ENCODE data around the gene GBF1.

Gene GBF1

GRCh38 chr10:102384606-102385429, 139.5 kb downstream of the GBF1 start:
- Histone ChIP-seq H3K27ac (no peak overlapping the region), H3K9me3 (ENCODE audit: low read depth, low read length) (no peaks in the 10 kb centered on the region), H3K9ac (ENCODE audit: insufficient read length) (no peak overlapping the region), H3K36me3 (ENCODE audit: insufficient read depth, low read length) (no peaks in the 10 kb centered on the region; the same call in 1 of the 2 replicates), H3K4me3 (no peak overlapping the region)
- no peak for TF ChIP-seq EZH2 (IDR thresholded peaks at IDR 0.05)
- no peak for TF ChIP-seq FOXP2 (optimal IDR thresholded peaks at IDR 0.05; ENCODE audit: control extremely low read depth, extremely low read length, insufficient read depth)
- no peak for TF ChIP-seq POLR2AphosphoS5 (IDR thresholded peaks at IDR 0.05; ENCODE audit: borderline replicate concordance, low read depth, low read length)
- no peak for DNase-seq (ENCODE audit: low read depth, low spot score)

- TF ChIP-seq FOXP2 (optimal IDR thresholded peaks at IDR 0.05; ENCODE audit: control extremely low read depth, extremely low read length, insufficient read depth) (no peak), EZH2 (IDR thresholded peaks at IDR 0.05) (no peak), POLR2AphosphoS5 (IDR thresholded peaks at IDR 0.05; ENCODE audit: borderline replicate concordance, low read depth, low read length) (no peak)
- H3K4me3 ChIP-seq = no peak overlapping the region
- H3K36me3 ChIP-seq (ENCODE audit: insufficient read depth, low read length) = no peaks in the 10 kb centered on the region
- H3K9ac ChIP-seq (ENCODE audit: insufficient read length) = no peak overlapping the region
- DNase-seq (ENCODE audit: low read depth, low spot score) = no peak
- H3K27ac ChIP-seq = no peak overlapping the region
- no peaks in the 10 kb centered on the region for H3K9me3 ChIP-seq (ENCODE audit: low read depth, low read length)
Observed at GRCh38 chr10:102389894-102390293, 144.6 kb downstream of the GBF1 start.

GRCh38 chr10:102392306-102392705, 147.0 kb downstream of the GBF1 start:
- Histone ChIP-seq H3K36me3 (ENCODE audit: insufficient read depth, low read length) (no peaks in the 10 kb centered on the region), H3K4me3 (no peak overlapping the region), H3K9me3 (ENCODE audit: low read depth, low read length) (no peaks in the 10 kb centered on the region), H3K27ac (no peak overlapping the region), H3K9ac (ENCODE audit: insufficient read length) (no peak overlapping the region)
- DNase-seq (ENCODE audit: low read depth, low spot score) = no peak
- TF ChIP-seq POLR2AphosphoS5 (IDR thresholded peaks at IDR 0.05; ENCODE audit: borderline replicate concordance, low read depth, low read length) = no peak

GRCh38 chr10:102393411-102394078, 148.2 kb downstream of the GBF1 start:
- DNase-seq (ENCODE audit: low read depth, low spot score) = no peak
- no peak for TF ChIP-seq FOXP2 (optimal IDR thresholded peaks at IDR 0.05; ENCODE audit: control extremely low read depth, extremely low read length, insufficient read depth)
- no peak for TF ChIP-seq POLR2AphosphoS5 (IDR thresholded peaks at IDR 0.05; ENCODE audit: borderline replicate concordance, low read depth, low read length)
- TF ChIP-seq EZH2 (IDR thresholded peaks at IDR 0.05) = no peak
- peak overlapping the region; percentile 82 for H3K4me3 ChIP-seq
- H3K9ac ChIP-seq (ENCODE audit: insufficient read length) = peak overlapping the region; percentile 26
- H3K27ac ChIP-seq = no peak overlapping the region
- no peaks in the 10 kb centered on the region for H3K36me3 ChIP-seq (ENCODE audit: insufficient read depth, low read length)
- no peaks in the 10 kb centered on the region for H3K9me3 ChIP-seq (ENCODE audit: low read depth, low read length)

GRCh38 chr10:102394079-102394800, 148.9 kb downstream of the GBF1 start:
- no peaks in the 10 kb centered on the region for H3K9me3 ChIP-seq (ENCODE audit: low read depth, low read length)
- no peaks in the 10 kb centered on the region for H3K36me3 ChIP-seq (ENCODE audit: insufficient read depth, low read length)
- DNase-seq (ENCODE audit: low read depth, low spot score) = peak; percentile 28
- no peak overlapping the region for H3K27ac ChIP-seq
- TF ChIP-seq POLR2AphosphoS5 (IDR thresholded peaks at IDR 0.05; ENCODE audit: borderline replicate concordance, low read depth, low read length) (no peak), FOXP2 (optimal IDR thresholded peaks at IDR 0.05; ENCODE audit: control extremely low read depth, extremely low read length, insufficient read depth) (no peak), EZH2 (IDR thresholded peaks at IDR 0.05) (no peak)
- peak overlapping the region; percentile 82 for H3K4me3 ChIP-seq
- H3K9ac ChIP-seq (ENCODE audit: insufficient read length) = no peak overlapping the region

- Histone ChIP-seq H3K36me3 (ENCODE audit: insufficient read depth, low read length) (no peaks in the 10 kb centered on the region), H3K27ac (no peak overlapping the region), H3K9me3 (ENCODE audit: low read depth, low read length) (no peaks in the 10 kb centered on the region), H3K9ac (ENCODE audit: insufficient read length) (no peak overlapping the region), H3K4me3 (peak overlapping the region; percentile 82)
- no peak for DNase-seq (ENCODE audit: low read depth, low spot score)
- no peak for TF ChIP-seq POLR2AphosphoS5 (IDR thresholded peaks at IDR 0.05; ENCODE audit: borderline replicate concordance, low read depth, low read length)
- TF ChIP-seq FOXP2 (optimal IDR thresholded peaks at IDR 0.05; ENCODE audit: control extremely low read depth, extremely low read length, insufficient read depth) = no peak
- TF ChIP-seq EZH2 (IDR thresholded peaks at IDR 0.05) = no peak
Observed at GRCh38 chr10:102394801-102395399, 149.6 kb downstream of the GBF1 start.

- H3K9me3 ChIP-seq (ENCODE audit: low read depth, low read length) = no peaks in the 10 kb centered on the region
- no peak within 1 kb of the TSS for H3K9ac ChIP-seq (ENCODE audit: insufficient read length)
- no peak for TF ChIP-seq POLR2AphosphoS5 (IDR thresholded peaks at IDR 0.05; ENCODE audit: borderline replicate concordance, low read depth, low read length)
- no peak for TF ChIP-seq FOXP2 (optimal IDR thresholded peaks at IDR 0.05; ENCODE audit: control extremely low read depth, extremely low read length, insufficient read depth)
- no peak for TF ChIP-seq EZH2 (IDR thresholded peaks at IDR 0.05)
- no peaks in the 10 kb centered on the region for H3K36me3 ChIP-seq (ENCODE audit: insufficient read depth, low read length)
- H3K27ac ChIP-seq = no peak within 1 kb of the TSS
- DNase-seq (ENCODE audit: low read depth, low spot score) = no peak
- peak within 1 kb of the TSS; percentile 82 for H3K4me3 ChIP-seq
Observed at GRCh38 chr10:102395400-102396316, 150.3 kb downstream of the GBF1 start, which contains the start of gene NFKB2. Gene NFKB2, plus strand, starts transcription at chr10:102395705. Its CDS starts 255 bp downstream, at chr10:102395960.
